HepG2 (cell line): ENCODE results near the gene NDOR1. TPM values are rescaled to one million over a fixed set of nuclear protein-coding genes. Genes with fewer than 3 reads are reported as not detected.

ENCODE experiments used
- BRD4 ChIP-seq: sonication (generic); formaldehyde crosslinking; IDR thresholded peaks from 2 replicates; pipeline ENCODE4 v1.4.0; 2020; ENCODE audit warnings: missing genetic modification reagents
- FOXM1 ChIP-seq: sonication (generic); formaldehyde crosslinking; IDR thresholded peaks from 2 replicates; pipeline ENCODE4 v1.5.0; 2020; ENCODE audit warnings: missing genetic modification reagents
- GLI4 ChIP-seq: sonication (generic); formaldehyde crosslinking; IDR thresholded peaks from 2 replicates; pipeline ENCODE4 v1.5.1; 2020; ENCODE audit warnings: missing genetic modification reagents, mild to moderate bottlenecking, moderate library complexity, borderline replicate concordance
- HHEX ChIP-seq: IDR thresholded peaks from 2 replicates; pipeline ENCODE4 v1.6.1; 2016; ENCODE audit warnings: control low read depth
- KDM5A ChIP-seq: fragments of 200-600 bp; sonication (generic); IDR thresholded peaks from 2 replicates; pipeline ENCODE4 v1.7.0; 2018; ENCODE audit warnings: antibody characterized with exemption, mild to moderate bottlenecking, low read length, borderline replicate concordance
- MXD4 ChIP-seq: IDR thresholded peaks from 2 replicates; pipeline ENCODE4 v1.6.1; 2016; ENCODE audit warnings: mild to moderate bottlenecking, missing biosample characterization, missing genetic modification reagents
- NFIB ChIP-seq: sonication (generic); formaldehyde crosslinking; IDR thresholded peaks from 2 replicates; pipeline ENCODE4 v1.9.0; 2021; ENCODE audit warnings: missing genetic modification reagents, mild to moderate bottlenecking, borderline replicate concordance
- RFXANK ChIP-seq: IDR thresholded peaks from 2 replicates; pipeline ENCODE4 v1.6.1; 2016
- RNF2 ChIP-seq: fragments of 450-650 bp; conservative IDR thresholded peaks from 2 replicates; pipeline ENCODE4 v1.6.1; 2016; ENCODE audit warnings: low read depth
- SOX5 ChIP-seq: IDR thresholded peaks from 2 replicates; pipeline ENCODE4 v1.6.1; 2016; ENCODE audit warnings: borderline replicate concordance
- SRSF1 ChIP-seq: fragments of 200-400 bp; formaldehyde crosslinking; optimal IDR thresholded peaks from 2 replicates; pipeline ENCODE3; 2017; ENCODE audit warnings: mild to moderate bottlenecking, low read depth, low read length, moderate library complexity
- YEATS4 ChIP-seq: sonication (generic); formaldehyde crosslinking; IDR thresholded peaks from 2 replicates; pipeline ENCODE4 v1.4.0; 2020; ENCODE audit warnings: missing genetic modification reagents, borderline replicate concordance
- ZBTB7B ChIP-seq: sonication (generic); formaldehyde crosslinking; IDR thresholded peaks from 2 replicates; pipeline ENCODE4 v1.4.0; 2020; ENCODE audit warnings: missing genetic modification reagents
- ZFP36L2 ChIP-seq: sonication (generic); formaldehyde crosslinking; IDR thresholded peaks from 2 replicates; pipeline ENCODE4 v1.4.0; 2020; ENCODE audit warnings: missing genetic modification reagents
- ZFP37 ChIP-seq: sonication (generic); formaldehyde crosslinking; IDR thresholded peaks from 2 replicates; pipeline ENCODE4 v1.4.0; 2020; ENCODE audit warnings: missing genetic modification reagents, borderline replicate concordance
- ZNF737 ChIP-seq: sonication (generic); formaldehyde crosslinking; IDR thresholded peaks from 2 replicates; pipeline ENCODE4 v1.5.0; 2020; ENCODE audit warnings: missing genetic modification reagents, mild to moderate bottlenecking, borderline replicate concordance
- ZSCAN25 ChIP-seq: sonication (generic); formaldehyde crosslinking; IDR thresholded peaks from 2 replicates; pipeline ENCODE4 v1.8.0; 2022; ENCODE audit warnings: mild to moderate bottlenecking, missing genetic modification reagents
- polyA plus RNA-seq, 8 experiments: library from polyadenylated mRNA; depleted of rRNA in 3 of 8; stranded (reverse) in 7 of 8; unstranded in 1 of 8; fragments of >200 nt; fragmentation: Illumina TruSeq in 4 of 8; extraction: Trizol in 4 of 8; gene quantifications; 2 replicates each; pipeline versions ENCODE4 v1.2.1 to v1.2.3, GENCODE V29; 2011 to 2016; ENCODE audit warnings: low read depth in 4 of 8, missing spikeins in 1 of 8, mixed read lengths in 1 of 8; ENCODE audit not compliant: insufficient read depth in 1 of 8
- total RNA-seq, 5 experiments: library from RNA; depleted of rRNA; stranded (reverse); fragments of >200 nt; fragmentation: Illumina TruSeq; extraction: Trizol; gene quantifications; 2 replicates each; pipeline ENCODE4 v1.2.3, GENCODE V29; 2016; ENCODE audit warnings: low read depth in 1 of 5
- TF ChIP-seq, protein P1 (sequence below): sonication (generic); formaldehyde crosslinking; IDR thresholded peaks from 2 replicates; pipeline ENCODE4 v1.5.1; 2020; ENCODE audit warnings: missing genetic modification reagents, mild to moderate bottlenecking, borderline replicate concordance
- TF ChIP-seq, protein P2 (sequence below), 2 experiments: sonication (generic) in 1 of 2; formaldehyde crosslinking in 1 of 2; IDR thresholded peaks; 2 replicates each; pipeline versions ENCODE4 v1.4.0 to v1.6.1; 2016 to 2020; ENCODE audit warnings: borderline replicate concordance in 1 of 2, low read depth in 1 of 2, mild to moderate bottlenecking in 1 of 2, missing genetic modification reagents in 1 of 2
- TF ChIP-seq, protein P3 (sequence below): sonication (generic); formaldehyde crosslinking; IDR thresholded peaks from 2 replicates; pipeline ENCODE4 v1.8.0; 2022; ENCODE audit warnings: missing genetic modification reagents, mild to moderate bottlenecking, borderline replicate concordance
- TF ChIP-seq, protein P4 (sequence below): sonication (generic); formaldehyde crosslinking; IDR thresholded peaks from 2 replicates; pipeline ENCODE4 v1.5.0; 2020; ENCODE audit warnings: mild to moderate bottlenecking, low read depth, missing genetic modification reagents, borderline replicate concordance
- TF ChIP-seq, protein P5 (sequence below): sonication (generic); formaldehyde crosslinking; IDR thresholded peaks from 2 replicates; pipeline ENCODE4 v1.4.0; 2020; ENCODE audit warnings: missing genetic modification reagents, mild to moderate bottlenecking, borderline replicate concordance

The NDOR1 gene
- total and polyA plus RNA-seq, 2 of the 13 experiments (the other 11 are each of a cell fraction or from before 2014, with no cell fraction given), result 3.6 to 8.7 TPM

DNA sequence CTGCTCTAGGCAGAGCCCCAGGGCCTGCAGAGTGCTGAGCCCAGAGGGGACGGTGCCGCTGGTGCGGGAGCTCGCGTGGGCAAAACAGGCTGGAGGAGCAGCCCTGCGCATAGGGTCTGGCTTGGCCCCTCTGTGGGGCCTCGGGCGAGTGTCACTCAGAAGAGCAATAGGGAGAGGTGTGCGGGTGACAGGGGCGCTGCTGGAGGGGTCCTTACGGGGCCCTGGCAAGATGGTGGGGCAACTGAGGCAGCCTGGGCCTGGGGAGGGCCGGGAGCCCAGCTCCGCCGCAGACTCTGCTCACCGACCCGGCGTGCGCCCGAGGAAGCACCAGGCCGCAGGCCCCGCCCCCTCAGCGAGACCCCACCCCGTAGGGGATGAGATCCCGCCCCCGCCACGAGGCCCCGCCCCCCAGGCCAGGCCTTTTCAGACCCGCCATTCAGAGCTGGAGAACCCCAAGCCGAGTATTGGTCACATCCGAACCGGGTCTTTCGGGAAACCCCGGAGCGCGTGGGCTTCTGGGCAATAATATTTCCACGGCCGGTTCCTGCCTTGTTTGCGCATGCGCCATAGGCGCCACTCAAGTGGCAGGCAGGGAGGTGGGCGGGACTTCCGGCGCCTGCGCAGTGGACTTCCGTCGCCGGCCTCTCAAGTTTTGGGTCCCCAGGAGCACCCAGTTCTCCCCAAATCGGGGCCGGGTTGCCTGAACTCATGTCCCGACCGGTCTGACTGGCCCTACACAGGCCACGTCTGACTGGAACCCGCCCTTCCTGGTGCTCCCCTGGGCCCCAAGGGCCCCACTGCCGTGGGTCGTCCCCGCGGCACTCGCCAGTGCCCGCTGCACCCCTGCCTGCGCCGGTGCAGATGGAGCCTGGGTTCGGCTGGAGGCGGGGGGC lies 17.8 kb downstream of the NDOR1 start (continued):
- TF ChIP-seq, protein P1, sequence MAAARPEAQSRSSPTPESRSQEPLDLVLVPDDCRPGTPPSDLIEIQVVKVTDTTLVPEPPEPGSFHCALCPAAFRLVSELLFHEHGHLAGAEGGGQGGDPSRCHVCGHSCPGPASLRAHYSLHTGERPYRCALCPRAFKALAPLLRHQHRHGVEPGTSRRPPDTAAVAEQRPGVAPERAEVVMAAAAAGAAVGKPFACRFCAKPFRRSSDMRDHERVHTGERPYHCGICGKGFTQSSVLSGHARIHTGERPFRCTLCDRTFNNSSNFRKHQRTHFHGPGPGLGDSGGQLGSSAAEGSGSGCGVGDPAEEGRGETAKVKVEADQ (CRISPR knock-in tag), result no peak
- no peak for TF ChIP-seq SOX5
- TF ChIP-seq RNF2, result no peak
- TF ChIP-seq, protein P2, sequence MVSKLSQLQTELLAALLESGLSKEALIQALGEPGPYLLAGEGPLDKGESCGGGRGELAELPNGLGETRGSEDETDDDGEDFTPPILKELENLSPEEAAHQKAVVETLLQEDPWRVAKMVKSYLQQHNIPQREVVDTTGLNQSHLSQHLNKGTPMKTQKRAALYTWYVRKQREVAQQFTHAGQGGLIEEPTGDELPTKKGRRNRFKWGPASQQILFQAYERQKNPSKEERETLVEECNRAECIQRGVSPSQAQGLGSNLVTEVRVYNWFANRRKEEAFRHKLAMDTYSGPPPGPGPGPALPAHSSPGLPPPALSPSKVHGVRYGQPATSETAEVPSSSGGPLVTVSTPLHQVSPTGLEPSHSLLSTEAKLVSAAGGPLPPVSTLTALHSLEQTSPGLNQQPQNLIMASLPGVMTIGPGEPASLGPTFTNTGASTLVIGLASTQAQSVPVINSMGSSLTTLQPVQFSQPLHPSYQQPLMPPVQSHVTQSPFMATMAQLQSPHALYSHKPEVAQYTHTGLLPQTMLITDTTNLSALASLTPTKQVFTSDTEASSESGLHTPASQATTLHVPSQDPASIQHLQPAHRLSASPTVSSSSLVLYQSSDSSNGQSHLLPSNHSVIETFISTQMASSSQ (IDR thresholded peaks at IDR 0.05; ENCODE audit: low read depth), result no peak
- TF ChIP-seq, protein P2 (CRISPR knock-in tag; IDR thresholded peaks at IDR 0.05; ENCODE audit: borderline replicate concordance), result no peak; the same call in 1 of the 2 replicates
- TF ChIP-seq MXD4 (CRISPR knock-in tag), result no peak; the same call in 1 of the 2 replicates
- 0 out of 2 replicates have a peak, but pooled peaks have one; percentile 14 for TF ChIP-seq ZBTB7B
- TF ChIP-seq ZFP37 (CRISPR knock-in tag), result no peak
- no peak for TF ChIP-seq RFXANK
- TF ChIP-seq, protein P3, sequence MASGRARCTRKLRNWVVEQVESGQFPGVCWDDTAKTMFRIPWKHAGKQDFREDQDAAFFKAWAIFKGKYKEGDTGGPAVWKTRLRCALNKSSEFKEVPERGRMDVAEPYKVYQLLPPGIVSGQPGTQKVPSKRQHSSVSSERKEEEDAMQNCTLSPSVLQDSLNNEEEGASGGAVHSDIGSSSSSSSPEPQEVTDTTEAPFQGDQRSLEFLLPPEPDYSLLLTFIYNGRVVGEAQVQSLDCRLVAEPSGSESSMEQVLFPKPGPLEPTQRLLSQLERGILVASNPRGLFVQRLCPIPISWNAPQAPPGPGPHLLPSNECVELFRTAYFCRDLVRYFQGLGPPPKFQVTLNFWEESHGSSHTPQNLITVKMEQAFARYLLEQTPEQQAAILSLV (CRISPR knock-in tag), result peak; percentile 83; the same call in 1 of the 2 replicates
- no peak for TF ChIP-seq BRD4
- TF ChIP-seq, protein P4, sequence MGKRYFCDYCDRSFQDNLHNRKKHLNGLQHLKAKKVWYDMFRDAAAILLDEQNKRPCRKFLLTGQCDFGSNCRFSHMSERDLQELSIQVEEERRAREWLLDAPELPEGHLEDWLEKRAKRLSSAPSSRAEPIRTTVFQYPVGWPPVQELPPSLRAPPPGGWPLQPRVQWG, result no peak
- TF ChIP-seq FOXM1 (CRISPR knock-in tag), result no peak
- no peak for TF ChIP-seq YEATS4 (CRISPR knock-in tag)
- TF ChIP-seq, protein P5, sequence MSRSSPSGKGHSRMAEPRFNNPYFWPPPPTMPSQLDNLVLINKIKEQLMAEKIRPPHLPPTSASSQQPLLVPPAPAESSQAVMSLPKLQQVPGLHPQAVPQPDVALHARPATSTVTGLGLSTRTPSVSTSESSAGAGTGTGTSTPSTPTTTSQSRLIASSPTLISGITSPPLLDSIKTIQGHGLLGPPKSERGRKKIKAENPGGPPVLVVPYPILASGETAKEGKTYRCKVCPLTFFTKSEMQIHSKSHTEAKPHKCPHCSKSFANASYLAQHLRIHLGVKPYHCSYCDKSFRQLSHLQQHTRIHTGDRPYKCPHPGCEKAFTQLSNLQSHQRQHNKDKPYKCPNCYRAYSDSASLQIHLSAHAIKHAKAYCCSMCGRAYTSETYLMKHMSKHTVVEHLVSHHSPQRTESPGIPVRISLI (CRISPR knock-in tag), result no peak
- TF ChIP-seq ZNF737, result no peak
- peak; percentile 37 for TF ChIP-seq SRSF1
- no peak for TF ChIP-seq ZFP36L2
- no peak for TF ChIP-seq GLI4 (CRISPR knock-in tag)
- TF ChIP-seq NFIB, result no peak
- TF ChIP-seq HHEX, result no peak
- peak; percentile 86 for TF ChIP-seq KDM5A
- peak; percentile 97 for TF ChIP-seq ZSCAN25 (CRISPR knock-in tag)
